Heart right ventricle (tissue), 16 donors: ENCODE data around the gene RAD18. TPM values are rescaled to one million over a fixed set of nuclear protein-coding genes. Genes with fewer than 3 reads are reported as not detected.

Source experiments
- ATAC-seq, 8 donors: fragments of 200-7000 bp; cut with Tn5 transposase; one replicate each; pipeline ENCODE4 v1.9.1; 2020; ENCODE audit warnings: mild to moderate bottlenecking in 8 of 8, moderate library complexity in 8 of 8, moderate number of reproducible peaks in 1 of 8
- DNase-seq, 2 donors: peaks; one replicate each; pipeline ENCODE4 v3.0.0-alpha.2; 2020
- H3K27ac ChIP-seq, 10 donors: fragments of 200-600 bp; sonication (generic) in 2 of 10; one replicate each; pipeline versions ENCODE4 v1.5.0 to v1.8.0; 2020 to 2022; ENCODE audit warnings: mild to moderate bottlenecking in 3 of 10
- H3K27me3 ChIP-seq, 7 donors: fragments of 200-600 bp; one replicate each; pipeline ENCODE4 v1.8.0; 2021 to 2022; ENCODE audit warnings: mild to moderate bottlenecking in 2 of 7
- H3K36me3 ChIP-seq, 9 donors: fragments of 200-600 bp; sonication (generic) in 1 of 9; one replicate each; pipeline versions ENCODE4 v1.5.0 to v1.8.0; 2020 to 2022; ENCODE audit warnings: mild to moderate bottlenecking in 2 of 9
- H3K4me1 ChIP-seq, 9 donors: fragments of 200-600 bp; sonication (generic) in 1 of 9; one replicate each; pipeline versions ENCODE4 v1.5.0 to v1.8.0; 2020 to 2022; ENCODE audit warnings: mild to moderate bottlenecking in 4 of 9
- H3K4me3 ChIP-seq, 10 donors: fragments of 200-600 bp; sonication (generic) in 2 of 10; one replicate each; pipeline versions ENCODE4 v1.5.0 to v1.8.0; 2020 to 2022; ENCODE audit warnings: mild to moderate bottlenecking in 7 of 10, moderate library complexity in 2 of 10
- H3K9me3 ChIP-seq, 11 donors: fragments of 200-600 bp in 10 of 11; sonication (generic) in 2 of 11; one replicate each; pipeline versions ENCODE4 v1.5.0 to v1.8.0; 2013 to 2022; ENCODE audit warnings: mild to moderate bottlenecking in 2 of 11, control low read depth in 1 of 11, moderate library complexity in 1 of 11
- WGBS, 2 donors: extraction: QIAGEN DNeasy Blood & Tissue Kit; methylation state at CpG; one replicate each; pipeline ENCODE4 v1.1.7; 2013; ENCODE audit warnings: inconsistent platforms in 1 of 2; 5-methylcytosine and 5-hydroxymethylcytosine counted together
- intact Hi-C, 10 donors: fragments of 100-400 bp; cut with DNase I; formaldehyde crosslinking; loops; one replicate each; pipeline versions ENCODE4 v1.11.1 to v1.14.2; 2022
- polyA plus RNA-seq, 2 donors: library from polyadenylated mRNA; stranded (reverse); fragments of 200-250 nt; gene quantifications; one replicate each; pipeline ENCODE4 v1.2.3, GENCODE V29; 2013
- total RNA-seq, 10 donors: library from RNA; stranded (reverse); fragmentation: NEBNext Ultra II Directional in 3 of 10; extraction: Animal tissue kit (Norgen Biotek cat#: 25700) in 3 of 10; gene quantifications; one replicate each; pipeline versions ENCODE4 v1.2.1 to v1.2.4, GENCODE V29; 2021 to 2023
- TF ChIP-seq, protein P1 (sequence below), 9 donors: fragments of 200-600 bp; sonication (generic) in 2 of 9; IDR thresholded peaks; one replicate each; pipeline versions ENCODE4 v1.5.0 to v1.8.0; 2021 to 2022; ENCODE audit warnings: antibody characterized with exemption in 9 of 9, mild to moderate bottlenecking in 5 of 9, moderate library complexity in 1 of 9
- donor health status: Arrhythmogenic right ventricular cardiomyopathy.
- donor health status: ischemic (EF 13 %, LVEDD 7.1; RV severe dilation, severe dysfunction).
- donor health status: healthy with polysubstance abuse.
- donor health status: DM: no; HTN: yes; CAD: no.
- donor health status: DM: no; HTN: no; CAD: no.
- donor health status: ischemic (EF 25% LVEDD 6.9; RV normal size, moderate dysfunction).
- donor health status: ischemic (EF 25% LVEDD 5.7; RV mildly dilated, moderate dysfunction).
- donor health status: healthy.
- donor health status: DM: yes; HTN: yes; CAD: no.
- donor health status: Ischemic cardiomyopathy.
- donor health status: ischemic (EF 35%, LVEDD 5.7; RV mildly dilated, moderate dysfunction).
- donor health status: nonischemic (EF 11% LVEDD 7.7; RV severe dilation, severe dysfunction).
- donor health status: DM: yes; HTN: yes; CAD: no.
- donor health status: PGD.
- donor health status: ischemic (EF 29% LVEDD 5.4; RV normal size, mild dysfunction).
- donor health status: nonischemic (EF 23%, LVEDD 6.1; RV moderate dilation, normal function).

The RAD18 gene
- total and polyA plus RNA-seq, 12 donors, result 0.97 to 4.6 (median 2.8) TPM

DNA sequence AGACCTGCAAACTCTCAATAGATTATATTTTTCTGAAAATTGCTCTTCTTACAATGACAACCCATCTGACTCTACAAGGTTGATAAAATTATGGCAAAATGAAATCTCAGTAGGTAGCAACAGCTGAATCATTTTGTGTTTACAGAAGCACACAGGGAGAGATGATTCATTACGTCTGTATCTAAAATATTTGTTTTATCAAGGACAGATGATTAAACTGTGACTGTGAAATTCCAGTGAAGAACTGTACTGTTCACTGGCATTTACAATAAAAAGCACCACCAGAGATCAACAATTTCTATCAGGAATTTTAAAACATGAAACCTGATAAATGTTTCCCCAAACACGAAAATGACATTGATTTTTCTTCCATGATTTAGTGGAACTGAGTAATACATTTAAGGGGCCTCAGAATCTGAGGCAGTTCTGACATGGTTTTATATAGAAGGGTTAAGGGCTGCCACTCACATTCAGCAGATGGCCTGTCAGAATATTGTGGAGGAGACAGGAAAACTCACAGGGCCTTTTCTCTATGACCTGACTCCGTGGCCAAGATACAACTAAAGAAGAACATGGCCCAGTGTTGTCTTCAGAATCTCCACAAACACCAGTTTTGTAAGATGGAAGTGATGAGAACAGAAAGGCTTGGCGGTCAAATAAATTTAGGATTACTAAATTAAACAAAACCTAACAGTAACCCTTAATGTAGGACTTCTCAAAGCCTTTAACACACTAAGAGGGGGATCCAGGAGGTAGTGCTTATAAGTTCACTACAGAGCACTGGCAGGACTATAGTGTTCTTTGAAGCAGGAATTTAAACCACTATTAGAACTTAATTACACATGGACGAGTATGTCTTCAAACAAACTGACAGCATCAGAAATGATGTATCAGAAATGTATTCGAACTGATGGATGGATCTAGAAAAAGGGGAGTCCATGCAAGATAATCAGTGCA is 25.9 kb downstream of the RAD18 start:
- intact Hi-C loops, result no loop called here
- DNase-seq, result no peak
- peaks cover 0 to 51% (median 3%) of the 10 kb centered on the region in 9 donors for H3K36me3 ChIP-seq
- peak in 5 of 8 donors; percentile 44 to 87 (median 62) for ATAC-seq
- no peaks in the 10 kb centered on the region for H3K27me3 ChIP-seq
- TF ChIP-seq, protein P1, sequence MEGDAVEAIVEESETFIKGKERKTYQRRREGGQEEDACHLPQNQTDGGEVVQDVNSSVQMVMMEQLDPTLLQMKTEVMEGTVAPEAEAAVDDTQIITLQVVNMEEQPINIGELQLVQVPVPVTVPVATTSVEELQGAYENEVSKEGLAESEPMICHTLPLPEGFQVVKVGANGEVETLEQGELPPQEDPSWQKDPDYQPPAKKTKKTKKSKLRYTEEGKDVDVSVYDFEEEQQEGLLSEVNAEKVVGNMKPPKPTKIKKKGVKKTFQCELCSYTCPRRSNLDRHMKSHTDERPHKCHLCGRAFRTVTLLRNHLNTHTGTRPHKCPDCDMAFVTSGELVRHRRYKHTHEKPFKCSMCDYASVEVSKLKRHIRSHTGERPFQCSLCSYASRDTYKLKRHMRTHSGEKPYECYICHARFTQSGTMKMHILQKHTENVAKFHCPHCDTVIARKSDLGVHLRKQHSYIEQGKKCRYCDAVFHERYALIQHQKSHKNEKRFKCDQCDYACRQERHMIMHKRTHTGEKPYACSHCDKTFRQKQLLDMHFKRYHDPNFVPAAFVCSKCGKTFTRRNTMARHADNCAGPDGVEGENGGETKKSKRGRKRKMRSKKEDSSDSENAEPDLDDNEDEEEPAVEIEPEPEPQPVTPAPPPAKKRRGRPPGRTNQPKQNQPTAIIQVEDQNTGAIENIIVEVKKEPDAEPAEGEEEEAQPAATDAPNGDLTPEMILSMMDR (IDR thresholded peaks at IDR 0.05), result no peak
- 49 to 53% methylated on average over 6 of the region's 6 CpGs for WGBS, 2 donors
- H3K4me1 ChIP-seq, result peaks cover 0 to 19% (median 4%) of the 10 kb centered on the region in 9 donors
- no peaks in the 10 kb centered on the region for H3K9me3 ChIP-seq
- H3K4me3 ChIP-seq, result no peak overlapping the region
- H3K27ac ChIP-seq, result peak overlapping the region in 7 of 10 donors; percentile 11 to 71 (median 62)

DNA sequence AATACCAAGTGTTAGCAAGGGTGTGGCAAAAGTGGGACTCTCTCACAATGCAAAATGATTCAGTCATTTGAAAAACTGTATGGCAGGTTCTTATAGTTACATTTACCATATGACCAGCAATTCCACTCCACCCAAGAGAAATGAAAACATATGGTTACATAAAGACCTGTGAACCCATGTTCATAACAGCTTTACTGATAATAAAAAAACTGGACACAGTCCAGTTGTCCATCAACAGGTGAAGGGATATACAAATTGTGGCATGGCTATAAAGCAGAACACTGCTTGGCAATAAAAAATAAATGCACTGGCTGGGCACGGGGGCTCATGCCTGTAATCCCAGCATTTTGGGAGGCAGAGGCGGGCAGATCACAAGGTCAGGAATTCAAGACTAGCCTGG is 30.8 kb downstream of the RAD18 start:
- no peak for DNase-seq
- intact Hi-C loops, result no loop called here
- Histone ChIP-seq H3K27me3 (no peaks in the 10 kb centered on the region), H3K36me3 (peaks cover 0 to 29% (median 0%) of the 10 kb centered on the region in 9 donors), H3K4me1 (peaks cover 0 to 15% (median under 1%) of the 10 kb centered on the region in 9 donors), H3K4me3 (no peak overlapping the region), H3K9me3 (no peaks in the 10 kb centered on the region), H3K27ac (no peak overlapping the region)
- no peak for ATAC-seq
- TF ChIP-seq, protein P1 (IDR thresholded peaks at IDR 0.05), result no peak
- 51 to 81% methylated on average over 2 of the region's 2 CpGs for WGBS, 2 donors

- TF ChIP-seq, protein P1 (IDR thresholded peaks at IDR 0.05), result no peak
- ATAC-seq (no peak), DNase-seq (no peak)
- H3K27ac ChIP-seq, result no peak overlapping the region
- H3K9me3 ChIP-seq, result no peaks in the 10 kb centered on the region
- H3K36me3 ChIP-seq, result peaks cover 0 to 24% (median 0%) of the 10 kb centered on the region in 9 donors
- no peaks in the 10 kb centered on the region for H3K27me3 ChIP-seq
- H3K4me3 ChIP-seq, result no peak overlapping the region
- 75 to 89% methylated on average over 3 of the region's 3 CpGs for WGBS, 2 donors
- H3K4me1 ChIP-seq, result peaks cover 0 to 3% (median 0%) of the 10 kb centered on the region in 9 donors
- intact Hi-C loops, result no loop called here
These were observed 31.9 kb downstream of the RAD18 start for GRCh38 chr3:8931342-8931741.

DNA sequence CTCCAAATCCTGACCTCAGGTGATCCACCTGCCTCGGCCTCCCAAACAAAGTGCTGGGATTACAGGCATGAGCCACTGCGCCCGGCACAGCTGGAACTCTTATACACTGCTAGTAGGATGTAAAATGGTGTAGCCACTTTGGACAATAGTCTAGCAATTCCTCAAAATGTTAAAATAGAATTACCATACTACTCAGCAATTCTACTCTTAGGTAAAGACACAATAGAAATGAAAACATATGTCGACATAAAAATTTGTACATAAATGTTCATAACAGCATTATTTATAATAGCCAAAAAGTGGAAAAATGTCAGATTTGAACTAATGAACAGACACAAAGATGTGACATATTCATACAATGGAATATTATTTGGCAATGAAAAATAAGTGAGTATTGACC is 33.4 kb downstream of the RAD18 start:
- no peak overlapping the region for H3K4me3 ChIP-seq
- H3K27me3 ChIP-seq, result no peaks in the 10 kb centered on the region
- no peak overlapping the region for H3K27ac ChIP-seq
- H3K36me3 ChIP-seq, result peaks cover 0 to 10% (median 0%) of the 10 kb centered on the region in 9 donors
- no peaks in the 10 kb centered on the region for H3K4me1 ChIP-seq
- TF ChIP-seq, protein P1 (IDR thresholded peaks at IDR 0.05), result no peak
- no peaks in the 10 kb centered on the region for H3K9me3 ChIP-seq
- intact Hi-C loops, result no loop called here
- no peak for DNase-seq
- 74 to 76% methylated on average over 4 of the region's 4 CpGs for WGBS, 2 donors
- ATAC-seq, result no peak
